PFSK-1 (cell line): Measurements from ENCODE around the gene SLC25A28.
A peak's percentile ranks its signal among the peaks of the same experiment; 100 is the strongest.

ENCODE experiments used
- FOXP2 ChIP-seq: optimal IDR thresholded peaks from 2 replicates; pipeline ENCODE3; 2011; ENCODE audit warnings: borderline replicate concordance, control low read depth, inconsistent platforms; ENCODE audit not compliant: insufficient read depth; ENCODE audit errors: extremely low read length, extremely low read depth
- POLR2AphosphoS5 ChIP-seq: IDR thresholded peaks from 2 replicates; pipeline ENCODE4 v1.6.1; 2012; ENCODE audit warnings: low read depth, mild to moderate bottlenecking, control low read depth, low read length, moderate library complexity
- SIN3A ChIP-seq: IDR thresholded peaks from 2 replicates; pipeline ENCODE4 v1.6.1; 2012; ENCODE audit warnings: mild to moderate bottlenecking, low read length, moderate library complexity, borderline replicate concordance; ENCODE audit not compliant: insufficient read depth
- TAF1 ChIP-seq: IDR thresholded peaks from 2 replicates; pipeline ENCODE4 v1.6.1; 2012; ENCODE audit warnings: low read length, control low read depth, borderline replicate concordance; ENCODE audit not compliant: insufficient read depth
- TF ChIP-seq, protein P1 (sequence below), 2 experiments: IDR thresholded peaks; 2 replicates each; pipeline versions ENCODE4 v1.6.1 to v1.8.0; 2011 to 2012; ENCODE audit warnings: low read depth in 2 of 2, low read length in 2 of 2, control low read depth in 1 of 2, inconsistent platforms in 1 of 2, mild to moderate bottlenecking in 1 of 2, moderate library complexity in 1 of 2; ENCODE audit not compliant: insufficient read depth in 1 of 2

DNA sequence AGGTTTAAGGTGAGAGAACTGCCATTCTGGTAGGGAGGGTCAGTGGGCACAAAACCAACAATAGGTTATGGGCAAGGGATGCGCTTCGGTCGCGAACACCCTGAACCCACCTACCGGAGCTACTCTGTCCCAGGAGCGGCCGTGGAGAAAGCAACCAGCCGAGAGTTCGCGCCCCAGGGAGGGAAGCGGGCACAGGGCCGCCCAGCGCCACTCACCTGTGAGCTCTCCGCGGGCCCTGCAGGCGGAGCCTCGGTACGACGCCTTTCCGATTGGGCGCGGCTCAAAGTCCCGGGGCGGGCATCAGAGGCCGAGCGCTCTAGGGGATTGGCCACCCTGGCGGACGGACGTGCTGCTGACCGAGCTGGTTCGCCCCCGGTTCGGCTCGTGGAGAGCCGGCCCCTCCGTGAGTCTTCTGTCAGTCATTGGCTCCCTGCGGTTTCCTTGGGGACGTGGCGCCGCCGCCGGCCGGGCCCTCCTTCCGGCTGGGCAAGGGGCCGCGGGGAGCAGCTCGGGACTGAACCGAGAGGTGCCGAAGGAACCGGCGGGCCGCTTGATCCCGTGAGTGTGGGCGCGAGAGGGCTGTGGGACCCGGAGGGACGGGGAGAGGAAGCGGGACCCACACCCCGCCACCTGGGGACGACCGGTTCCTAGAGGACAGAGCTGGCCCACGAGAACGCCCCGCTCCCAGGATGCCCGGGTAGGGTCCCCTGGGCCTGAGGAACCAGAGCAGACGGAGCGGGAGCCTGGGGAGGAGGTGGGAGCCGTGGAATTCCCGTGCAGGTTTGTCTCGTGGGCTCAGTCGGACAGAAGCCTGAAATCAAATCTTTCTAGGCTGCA, 39.0 kb upstream of the SLC25A28 start, which contains the start of gene ENTPD7:
- TF ChIP-seq TAF1 = peak; percentile 48; the same call in 1 of the 2 replicates
- TF ChIP-seq, protein P1, sequence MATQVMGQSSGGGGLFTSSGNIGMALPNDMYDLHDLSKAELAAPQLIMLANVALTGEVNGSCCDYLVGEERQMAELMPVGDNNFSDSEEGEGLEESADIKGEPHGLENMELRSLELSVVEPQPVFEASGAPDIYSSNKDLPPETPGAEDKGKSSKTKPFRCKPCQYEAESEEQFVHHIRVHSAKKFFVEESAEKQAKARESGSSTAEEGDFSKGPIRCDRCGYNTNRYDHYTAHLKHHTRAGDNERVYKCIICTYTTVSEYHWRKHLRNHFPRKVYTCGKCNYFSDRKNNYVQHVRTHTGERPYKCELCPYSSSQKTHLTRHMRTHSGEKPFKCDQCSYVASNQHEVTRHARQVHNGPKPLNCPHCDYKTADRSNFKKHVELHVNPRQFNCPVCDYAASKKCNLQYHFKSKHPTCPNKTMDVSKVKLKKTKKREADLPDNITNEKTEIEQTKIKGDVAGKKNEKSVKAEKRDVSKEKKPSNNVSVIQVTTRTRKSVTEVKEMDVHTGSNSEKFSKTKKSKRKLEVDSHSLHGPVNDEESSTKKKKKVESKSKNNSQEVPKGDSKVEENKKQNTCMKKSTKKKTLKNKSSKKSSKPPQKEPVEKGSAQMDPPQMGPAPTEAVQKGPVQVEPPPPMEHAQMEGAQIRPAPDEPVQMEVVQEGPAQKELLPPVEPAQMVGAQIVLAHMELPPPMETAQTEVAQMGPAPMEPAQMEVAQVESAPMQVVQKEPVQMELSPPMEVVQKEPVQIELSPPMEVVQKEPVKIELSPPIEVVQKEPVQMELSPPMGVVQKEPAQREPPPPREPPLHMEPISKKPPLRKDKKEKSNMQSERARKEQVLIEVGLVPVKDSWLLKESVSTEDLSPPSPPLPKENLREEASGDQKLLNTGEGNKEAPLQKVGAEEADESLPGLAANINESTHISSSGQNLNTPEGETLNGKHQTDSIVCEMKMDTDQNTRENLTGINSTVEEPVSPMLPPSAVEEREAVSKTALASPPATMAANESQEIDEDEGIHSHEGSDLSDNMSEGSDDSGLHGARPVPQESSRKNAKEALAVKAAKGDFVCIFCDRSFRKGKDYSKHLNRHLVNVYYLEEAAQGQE (IDR thresholded peaks at IDR 0.05; ENCODE audit: insufficient read depth in 1 of 2, low read depth in 2 of 2, low read length in 2 of 2) = no peak
- TF ChIP-seq POLR2AphosphoS5 = peak; percentile 57; the same call in 1 of the 2 replicates
- TF ChIP-seq SIN3A = peak; percentile 86; the same call in 1 of the 2 replicates
- peak; percentile 74 for TF ChIP-seq FOXP2
